ENCODE measurements around the gene OR6Q1. TPM values are rescaled to one million over a fixed set of nuclear protein-coding genes. Genes with fewer than 3 reads are reported as not detected.
"Not testable (repeated sequence)": the region's sequence is repeated elsewhere in the genome, so short reads cannot be mapped to it uniquely, and the experiment has no call there.

OR6Q1 gene
- total and polyA plus RNA-seq, 2 donors (not counting 1 experiment from before 2014, with no cell fraction given): not detected

DNA sequence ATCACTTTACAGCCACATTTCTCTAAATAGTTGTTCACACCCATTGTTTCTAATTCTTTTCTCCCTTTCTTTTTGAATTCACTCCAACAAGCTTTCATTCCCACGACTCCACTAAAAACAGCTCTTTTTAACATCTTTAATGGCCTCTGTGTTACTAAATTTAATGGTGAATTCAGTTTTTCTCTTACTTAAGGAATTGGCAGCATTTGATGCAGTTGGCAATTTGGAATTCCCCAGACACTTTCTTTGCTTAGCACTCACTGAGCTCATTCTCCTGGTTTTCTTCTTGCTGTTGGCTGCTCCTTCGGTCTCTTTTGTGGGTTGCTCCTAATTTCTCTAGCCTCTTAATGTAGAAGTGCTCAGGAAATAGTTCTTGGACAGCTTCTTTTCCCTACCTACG lies 47.6 kb upstream of the OR6Q1 start:
- H3K9me3 ChIP-seq (ENCODE audit: control insufficient read depth, insufficient read depth, low read depth, low read length): no peaks in the 10 kb centered on the region
- no peak overlapping the region for H3K4me2 ChIP-seq (ENCODE audit: extremely low read depth, insufficient read depth, low read length)
- no peaks in the 10 kb centered on the region for H3K4me1 ChIP-seq (ENCODE audit: control insufficient read depth, extremely low read depth, insufficient read depth, low read length)
- TF ChIP-seq EZH2 (IDR thresholded peaks at IDR 0.05; ENCODE audit: low read length, missing control alignments): no peak
- TF ChIP-seq CTCF (conservative IDR thresholded peaks at IDR 0.05 in 1 of 2, IDR thresholded peaks at IDR 0.05 in 1 of 2; ENCODE audit: low read depth in 1 of 2, low read length in 2 of 2): no peak
- no peaks in the 10 kb centered on the region for H3K27me3 ChIP-seq (ENCODE audit: control insufficient read depth, insufficient read depth, low read length)
- H3K36me3 ChIP-seq (ENCODE audit: control insufficient read depth, insufficient read depth, low read length): no peaks in the 10 kb centered on the region
- H2AFZ ChIP-seq (ENCODE audit: low read length): no peak overlapping the region
- H4K20me1 ChIP-seq (ENCODE audit: control insufficient read depth, extremely low read depth, insufficient read depth, low read length): no peaks in the 10 kb centered on the region
- no peak for DNase-seq (ENCODE audit: low read depth in 2 of 2)
- H3K27ac ChIP-seq (ENCODE audit: insufficient read depth, low read length): no peak overlapping the region
- no peak overlapping the region for H3K9ac ChIP-seq (ENCODE audit: insufficient read depth, low read length)
- H3K79me2 ChIP-seq (ENCODE audit: control insufficient read depth, insufficient read depth, low read length): no peaks in the 10 kb centered on the region
- no peak overlapping the region for H3K4me3 ChIP-seq (replicated peaks in 1 of 4; ENCODE audit: control extremely low read depth in 1 of 4, insufficient read depth in 1 of 4, low read depth in 3 of 4, low read length in 4 of 4)

- not testable (repeated sequence) for H3K36me3 ChIP-seq (ENCODE audit: control insufficient read depth, insufficient read depth, low read length); H3K9ac ChIP-seq (ENCODE audit: insufficient read depth, low read length); H3K79me2 ChIP-seq (ENCODE audit: control insufficient read depth, insufficient read depth, low read length); H2AFZ ChIP-seq (ENCODE audit: low read length); H3K9me3 ChIP-seq (ENCODE audit: control insufficient read depth, insufficient read depth, low read depth, low read length); H4K20me1 ChIP-seq (ENCODE audit: control insufficient read depth, extremely low read depth, insufficient read depth, low read length); H3K4me3 ChIP-seq (replicated peaks in 1 of 4; ENCODE audit: control extremely low read depth in 1 of 4, insufficient read depth in 1 of 4, low read depth in 3 of 4, low read length in 4 of 4); H3K27ac ChIP-seq (ENCODE audit: insufficient read depth, low read length); H3K4me1 ChIP-seq (ENCODE audit: control insufficient read depth, extremely low read depth, insufficient read depth, low read length); DNase-seq (ENCODE audit: low read depth in 2 of 2); H3K4me2 ChIP-seq (ENCODE audit: extremely low read depth, insufficient read depth, low read length); H3K27me3 ChIP-seq (ENCODE audit: control insufficient read depth, insufficient read depth, low read length)
These were observed 31.2 kb upstream of the OR6Q1 start for GRCh38 chr11:57999523-57999922.

- not testable (repeated sequence) for H3K4me2 ChIP-seq (ENCODE audit: extremely low read depth, insufficient read depth, low read length); H4K20me1 ChIP-seq (ENCODE audit: control insufficient read depth, extremely low read depth, insufficient read depth, low read length); H3K36me3 ChIP-seq (ENCODE audit: control insufficient read depth, insufficient read depth, low read length); H3K79me2 ChIP-seq (ENCODE audit: control insufficient read depth, insufficient read depth, low read length); DNase-seq (ENCODE audit: low read depth in 2 of 2); H3K27ac ChIP-seq (ENCODE audit: insufficient read depth, low read length); H3K9me3 ChIP-seq (ENCODE audit: control insufficient read depth, insufficient read depth, low read depth, low read length); H3K27me3 ChIP-seq (ENCODE audit: control insufficient read depth, insufficient read depth, low read length); H3K4me1 ChIP-seq (ENCODE audit: control insufficient read depth, extremely low read depth, insufficient read depth, low read length); H2AFZ ChIP-seq (ENCODE audit: low read length); H3K9ac ChIP-seq (ENCODE audit: insufficient read depth, low read length); H3K4me3 ChIP-seq (replicated peaks in 1 of 4; ENCODE audit: control extremely low read depth in 1 of 4, insufficient read depth in 1 of 4, low read depth in 3 of 4, low read length in 4 of 4)
These were observed 30.7 kb upstream of the OR6Q1 start for GRCh38 chr11:58000021-58000420.

DNA sequence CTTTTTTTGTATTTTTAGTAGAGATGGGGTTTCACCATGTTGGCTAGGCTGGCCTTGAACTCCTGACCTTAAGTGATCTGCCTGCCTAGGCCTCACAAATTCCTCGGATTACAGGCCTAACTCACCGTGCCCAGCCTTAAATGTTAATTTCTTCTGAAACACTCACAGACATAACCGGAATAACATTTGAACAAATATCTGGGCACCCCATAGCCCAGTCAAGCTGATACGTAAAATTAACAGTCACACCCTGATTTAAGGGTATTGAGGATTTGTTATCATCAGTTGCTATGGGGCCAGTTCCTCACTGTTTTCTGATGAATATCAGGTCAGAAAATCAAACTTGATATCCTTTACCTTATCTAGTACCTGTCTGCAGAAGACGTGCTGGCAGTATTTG lies 30.1 kb upstream of the OR6Q1 start:
- no peak overlapping the region for H3K9ac ChIP-seq (ENCODE audit: insufficient read depth, low read length)
- no peaks in the 10 kb centered on the region for H3K27me3 ChIP-seq (ENCODE audit: control insufficient read depth, insufficient read depth, low read length)
- H4K20me1 ChIP-seq (ENCODE audit: control insufficient read depth, extremely low read depth, insufficient read depth, low read length): no peaks in the 10 kb centered on the region
- no peaks in the 10 kb centered on the region for H3K36me3 ChIP-seq (ENCODE audit: control insufficient read depth, insufficient read depth, low read length)
- no peak for TF ChIP-seq CTCF (conservative IDR thresholded peaks at IDR 0.05 in 1 of 2, IDR thresholded peaks at IDR 0.05 in 1 of 2; ENCODE audit: low read depth in 1 of 2, low read length in 2 of 2)
- no peak for TF ChIP-seq EZH2 (IDR thresholded peaks at IDR 0.05; ENCODE audit: low read length, missing control alignments)
- H3K9me3 ChIP-seq (ENCODE audit: control insufficient read depth, insufficient read depth, low read depth, low read length): no peaks in the 10 kb centered on the region
- no peak overlapping the region for H3K27ac ChIP-seq (ENCODE audit: insufficient read depth, low read length)
- H3K4me1 ChIP-seq (ENCODE audit: control insufficient read depth, extremely low read depth, insufficient read depth, low read length): no peaks in the 10 kb centered on the region
- no peak overlapping the region for H3K4me3 ChIP-seq (replicated peaks in 1 of 4; ENCODE audit: control extremely low read depth in 1 of 4, insufficient read depth in 1 of 4, low read depth in 3 of 4, low read length in 4 of 4)
- DNase-seq (ENCODE audit: low read depth in 2 of 2): no peak
- no peak overlapping the region for H2AFZ ChIP-seq (ENCODE audit: low read length)
- H3K4me2 ChIP-seq (ENCODE audit: extremely low read depth, insufficient read depth, low read length): no peak overlapping the region
- H3K79me2 ChIP-seq (ENCODE audit: control insufficient read depth, insufficient read depth, low read length): no peaks in the 10 kb centered on the region
